H1 (cell line): Measurements from ENCODE around the gene ZDHHC19. TPM values are rescaled to one million over a fixed set of nuclear protein-coding genes. Genes with fewer than 3 reads are reported as not detected.

ENCODE experiments used
- CTCF ChIA-PET: fragments of 300-600 bp; sonication (Branson Sonifier 250); formaldehyde crosslinking; loops from one replicate; lab custom pipeline; 2021; ENCODE audit not compliant: partially characterized antibody; lab: Charles Lee
- POLR2A ChIA-PET: fragments of 300-600 bp; sonication (Branson Sonifier 250); formaldehyde crosslinking; loops from one replicate; lab custom pipeline; 2021; ENCODE audit warnings: inconsistent platforms; ENCODE audit not compliant: partially characterized antibody; lab: Charles Lee
- DNase-seq, 2 experiments: peaks; one replicate each; pipeline versions ENCODE4 v3.0.0 to v3.0.0-alpha.2; 2010 to 2022; ENCODE audit warnings: low spot score in 2 of 2, low read depth in 1 of 2, mixed read lengths in 1 of 2
- FAIRE-seq: peaks from 2 replicates; lab custom pipeline; 2011; peaks lifted over from hg19 to GRCh38; lab: Jason Lieb, UNC
- H2AFZ ChIP-seq: 2 replicates; pipeline ENCODE4 v1.8.1; 2012; ENCODE audit warnings: low read length, inconsistent platforms
- H2AK5ac ChIP-seq: 2 replicates; pipeline ENCODE4 v1.6.1; 2013; ENCODE audit warnings: low read depth, low read length
- H2BK120ac ChIP-seq: replicated peaks from 2 replicates; pipeline ENCODE3; 2013; ENCODE audit warnings: low read depth, low read length, inconsistent platforms
- H2BK12ac ChIP-seq: 2 replicates; pipeline ENCODE4 v1.6.1; 2013; ENCODE audit warnings: low read depth, low read length
- H2BK15ac ChIP-seq: 2 replicates; pipeline ENCODE4 v1.6.1; 2013; ENCODE audit warnings: low read length
- H2BK20ac ChIP-seq: 2 replicates; pipeline ENCODE4 v1.6.1; 2013; ENCODE audit warnings: low read length
- H2BK5ac ChIP-seq: 2 replicates; pipeline ENCODE4 v1.6.1; 2013; ENCODE audit warnings: low read depth, low read length
- H3K14ac ChIP-seq: 2 replicates; pipeline ENCODE4 v1.6.1; 2013; ENCODE audit warnings: inconsistent platforms; ENCODE audit not compliant: insufficient read length
- H3K18ac ChIP-seq: 2 replicates; pipeline ENCODE4 v1.6.1; 2013; ENCODE audit warnings: low read length; ENCODE audit errors: extremely low read depth
- H3K23ac ChIP-seq: 2 replicates; pipeline ENCODE4 v1.6.1; 2013; ENCODE audit warnings: inconsistent platforms; ENCODE audit not compliant: insufficient read length
- H3K23me2 ChIP-seq: 2 replicates; pipeline ENCODE4 v1.6.1; 2013; ENCODE audit warnings: low read depth, low read length
- H3K27ac ChIP-seq: 2 replicates; pipeline ENCODE4 v1.6.1; 2011; ENCODE audit warnings: low read depth, low read length, inconsistent platforms
- H3K27me3 ChIP-seq, 4 experiments: replicated peaks in 1 of 4; 1 replicate in 1 of 4; 2 replicates in 3 of 4; pipeline versions ENCODE4 v1.6.1 to v1.8.1; 2011 to 2013; ENCODE audit warnings: low read length in 3 of 4, mild to moderate bottlenecking in 3 of 4, inconsistent platforms in 2 of 4, mixed read lengths in 2 of 4, moderate library complexity in 1 of 4; ENCODE audit not compliant: control insufficient read depth in 3 of 4, insufficient read depth in 3 of 4; ENCODE audit errors: extremely low read depth in 1 of 4
- H3K36me3 ChIP-seq, 4 experiments: 2 replicates each; pipeline versions ENCODE4 v1.6.1 to v1.8.1; 2011 to 2013; ENCODE audit warnings: mild to moderate bottlenecking in 4 of 4, low read length in 3 of 4, moderate library complexity in 2 of 4, control low read depth in 1 of 4, inconsistent platforms in 1 of 4; ENCODE audit not compliant: insufficient read depth in 4 of 4, control insufficient read depth in 2 of 4
- H3K4ac ChIP-seq: replicated peaks from 2 replicates; pipeline ENCODE3; 2013; ENCODE audit warnings: low read length, low read depth, mixed read lengths, inconsistent platforms; ENCODE audit not compliant: insufficient read length
- H3K4me1 ChIP-seq, 4 experiments: replicated peaks in 1 of 4; 1 replicate in 1 of 4; 2 replicates in 3 of 4; pipeline versions ENCODE4 v1.6.1 to v1.8.1; 2011 to 2013; ENCODE audit warnings: low read length in 3 of 4, inconsistent platforms in 2 of 4, mixed read lengths in 1 of 4; ENCODE audit not compliant: insufficient read depth in 4 of 4, control insufficient read depth in 3 of 4
- H3K4me2 ChIP-seq, 2 experiments: 2 replicates each; pipeline versions ENCODE4 v1.6.1 to v1.8.1; 2011 to 2013; ENCODE audit warnings: low read depth in 2 of 2, low read length in 2 of 2, control low read depth in 1 of 2, inconsistent platforms in 1 of 2, mild to moderate bottlenecking in 1 of 2; ENCODE audit not compliant: insufficient read depth in 1 of 2
- H3K4me3 ChIP-seq, 4 experiments: fragments of 200-600, 300-600 bp in 1 of 4; sonication (generic), shearing (Covaris generic), sonication (Bioruptor Twin) in 1 of 4; 2 replicates each; pipeline versions ENCODE4 v1.5.1 to v1.8.1; 2011 to 2016; ENCODE audit warnings: low read length in 4 of 4, low read depth in 3 of 4, control low read depth in 2 of 4, inconsistent platforms in 2 of 4, mild to moderate bottlenecking in 2 of 4, mixed read lengths in 1 of 4, moderate library complexity in 1 of 4; ENCODE audit not compliant: insufficient read depth in 2 of 4; ENCODE audit errors: extremely low read depth in 1 of 4
- H3K56ac ChIP-seq: replicated peaks from 2 replicates; pipeline ENCODE3; 2013; ENCODE audit warnings: low read depth, mild to moderate bottlenecking, mixed read lengths, low read length, inconsistent platforms; ENCODE audit not compliant: insufficient read length
- H3K79me1 ChIP-seq: 2 replicates; pipeline ENCODE4 v1.6.1; 2013; ENCODE audit warnings: low read depth, low read length, control low read depth
- H3K79me2 ChIP-seq, 2 experiments: 2 replicates each; pipeline versions ENCODE4 v1.6.1 to v1.8.1; 2012 to 2013; ENCODE audit warnings: low read length in 2 of 2, mild to moderate bottlenecking in 2 of 2, inconsistent platforms in 1 of 2; ENCODE audit not compliant: insufficient read depth in 2 of 2, control insufficient read depth in 1 of 2
- H3K9ac ChIP-seq, 4 experiments: replicated peaks in 1 of 4; 1 replicate in 1 of 4; 2 replicates in 3 of 4; pipeline versions ENCODE4 v1.6.1 to v1.8.1; 2011 to 2013; ENCODE audit warnings: low read depth in 3 of 4, low read length in 3 of 4, control low read depth in 2 of 4, mild to moderate bottlenecking in 2 of 4, moderate library complexity in 2 of 4, inconsistent platforms in 1 of 4; ENCODE audit errors: extremely low read depth in 1 of 4
- H3K9me3 ChIP-seq, 2 experiments: 2 replicates each; pipeline versions ENCODE4 v1.6.1 to v1.8.1; 2012 to 2013; ENCODE audit warnings: mild to moderate bottlenecking in 2 of 2, moderate library complexity in 2 of 2, control low read depth in 1 of 2, inconsistent platforms in 1 of 2, low read depth in 1 of 2, low read length in 1 of 2, mixed read lengths in 1 of 2; ENCODE audit not compliant: insufficient read depth in 2 of 2
- H4K20me1 ChIP-seq, 2 experiments: replicated peaks in 1 of 2; 2 replicates each; pipeline versions ENCODE3 to v1.8.1; 2011 to 2013; ENCODE audit warnings: inconsistent platforms in 2 of 2, low read length in 2 of 2, mild to moderate bottlenecking in 1 of 2; ENCODE audit not compliant: insufficient read depth in 2 of 2, control insufficient read depth in 1 of 2
- H4K5ac ChIP-seq: 2 replicates; pipeline ENCODE4 v1.6.1; 2013; ENCODE audit warnings: low read length, low read depth, mixed read lengths, inconsistent platforms; ENCODE audit not compliant: insufficient read length
- H4K8ac ChIP-seq: 2 replicates; pipeline ENCODE4 v1.8.0; 2013; ENCODE audit warnings: mild to moderate bottlenecking, moderate library complexity, low read length, inconsistent platforms; ENCODE audit not compliant: insufficient read depth; ENCODE audit errors: extremely low read depth
- H4K91ac ChIP-seq: replicated peaks from 2 replicates; pipeline ENCODE3; 2013; ENCODE audit warnings: low read length, mixed read lengths, inconsistent platforms; ENCODE audit not compliant: insufficient read length
- BCL11A ChIP-seq, 2 experiments: IDR thresholded peaks; one replicate each; pipeline ENCODE4 v1.6.1; 2011; ENCODE audit warnings: low read depth in 2 of 2, low read length in 2 of 2, mild to moderate bottlenecking in 2 of 2
- EZH2 ChIP-seq: fragments of 200-600 bp; sonication (generic); IDR thresholded peaks from 2 replicates; pipeline ENCODE4 v1.7.1; 2012; ENCODE audit warnings: low read depth, mild to moderate bottlenecking, moderate library complexity, low read length, inconsistent platforms; ENCODE audit not compliant: severe bottlenecking
- FOSL1 ChIP-seq: IDR thresholded peaks from 2 replicates; pipeline ENCODE4 v1.6.1; 2011; ENCODE audit warnings: mild to moderate bottlenecking, low read depth, low read length, moderate library complexity; ENCODE audit not compliant: insufficient read depth
- GTF2F1 ChIP-seq: IDR thresholded peaks from 2 replicates; pipeline ENCODE4 v1.6.1; 2012; ENCODE audit warnings: low read depth, low read length, improper control_type of control experiment, borderline replicate concordance
- JUND ChIP-seq: IDR thresholded peaks from 2 replicates; pipeline ENCODE4 v1.6.1; 2011; ENCODE audit warnings: mild to moderate bottlenecking, improper control_type of control experiment, low read length
- KDM4A ChIP-seq: IDR thresholded peaks from one replicate; pipeline ENCODE4 v1.7.1; 2012; ENCODE audit warnings: low read depth, mild to moderate bottlenecking, moderate library complexity, low read length, inconsistent platforms; ENCODE audit not compliant: severe bottlenecking
- POLR2AphosphoS5 ChIP-seq: IDR thresholded peaks from 2 replicates; pipeline ENCODE4 v1.6.1; 2011; ENCODE audit warnings: low read depth, low read length
- RFX5 ChIP-seq: IDR thresholded peaks from 2 replicates; pipeline ENCODE4 v1.6.1; 2011; ENCODE audit warnings: low read depth, low read length, improper control_type of control experiment, borderline replicate concordance
- RNF2 ChIP-seq: fragments of 200-900, 300-1000 bp; sonication (generic); IDR thresholded peaks from 2 replicates; pipeline ENCODE4 v1.7.1; 2016; ENCODE audit warnings: borderline replicate concordance, low read depth, mild to moderate bottlenecking, antibody characterized with exemption, low read length; ENCODE audit not compliant: poor library complexity, severe bottlenecking; ENCODE audit errors: missing control alignments
- SIX5 ChIP-seq: IDR thresholded peaks from 2 replicates; pipeline ENCODE4 v1.6.1; 2011; ENCODE audit warnings: mild to moderate bottlenecking, low read depth, low read length
- SP2 ChIP-seq: IDR thresholded peaks from 2 replicates; pipeline ENCODE4 v1.6.1; 2012; ENCODE audit warnings: mild to moderate bottlenecking, low read length, inconsistent platforms
- TCF12 ChIP-seq: IDR thresholded peaks from 2 replicates; pipeline ENCODE4 v1.6.1; 2011; ENCODE audit warnings: low read depth, mild to moderate bottlenecking, low read length
- USF2 ChIP-seq: IDR thresholded peaks from 2 replicates; pipeline ENCODE4 v1.6.1; 2011; ENCODE audit warnings: low read length, improper control_type of control experiment
- WGBS, 2 experiments: shearing (Covaris generic) in 1 of 2; methylation state at CpG; one replicate each; pipeline versions ENCODE4 v1.1.6 to v1.1.7; 2013 to 2015; ENCODE audit warnings: low lambda C conversion rate in 2 of 2, mixed read lengths in 2 of 2, inconsistent platforms in 1 of 2, low coverage in 1 of 2, missing lambda C conversion rate in 1 of 2; ENCODE audit not compliant: insufficient replicate concordance in 2 of 2, insufficient coverage in 1 of 2, insufficient read length in 1 of 2; ENCODE audit errors: extremely low coverage in 1 of 2, missing lambda C conversion rate in 1 of 2; 5-methylcytosine and 5-hydroxymethylcytosine counted together
- polyA plus RNA-seq, 7 experiments: library from polyadenylated mRNA; depleted of rRNA in 3 of 7; stranded (reverse) in 5 of 7; unstranded in 2 of 7; fragments of >200 nt in 5 of 7; fragments of 200-250 nt in 2 of 7; gene quantifications; 1 replicate in 5 of 7; 2 replicates in 1 of 7; 4 replicates in 1 of 7; pipeline versions ENCODE4 v1.2.1 to v1.2.3, GENCODE V29; 2011 to 2013; ENCODE audit warnings: missing spikeins in 2 of 7, mixed read lengths in 2 of 7
- total RNA-seq: library from RNA; stranded (reverse); fragmentation: NEBNext Ultra II Directional; extraction: Animal tissue kit (Norgen Biotek cat#: 25700); gene quantifications from 2 replicates; pipeline ENCODE4 v1.2.1, GENCODE V29; 2021

ZDHHC19 gene
- total and polyA plus RNA-seq, 2 of the 8 experiments (the other 6 are each of a cell fraction or from before 2014, with no cell fraction given) = 2.5 to 4.1 TPM

- Histone ChIP-seq H2AFZ (no peak overlapping the region), H3K4me1 (peaks cover 0 to 6% (median 0%) of the 10 kb centered on the region in 4 experiments; a peak in 1 of 7 replicates), H2BK20ac (no peak overlapping the region), H2AK5ac (0 out of 2 replicates have a peak overlapping the region, but pooled peaks have one; percentile 86), H3K14ac (no peak overlapping the region), H3K79me1 (no peaks in the 10 kb centered on the region), H2BK15ac (no peak overlapping the region), H3K56ac (no peak overlapping the region), H2BK120ac (no peak overlapping the region), H4K91ac (no peak overlapping the region), H3K23ac (no peak overlapping the region), H4K20me1 (no peaks in the 10 kb centered on the region), H3K4ac (peak overlapping the region; percentile 54), H3K4me3 (no peak overlapping the region), H2BK5ac (no peak overlapping the region), H3K36me3 (no peaks in the 10 kb centered on the region), H4K5ac (no peak overlapping the region), H3K27ac (no peak overlapping the region), H3K27me3 (no peaks in the 10 kb centered on the region), H3K9me3 (no peaks in the 10 kb centered on the region), H3K18ac (no peak overlapping the region), H3K4me2 (no peak overlapping the region), H3K23me2 (no peaks in the 10 kb centered on the region), H2BK12ac (peak overlapping the region; percentile 68; the same call in 1 of the 2 replicates), H4K8ac (no peak overlapping the region), H3K9ac (no peak overlapping the region), H3K79me2 (no peaks in the 10 kb centered on the region)
- POLR2A ChIA-PET = interaction anchor here (1.0 to 1.4 kb wide), 3 partner anchors 9 to 146 kb away, joined by 3 read pairs; partner anchors contain the start of gene SLC51A
- no peak for DNase-seq
- WGBS, 2 experiments = 90% methylated on average over 10 of the region's 10 CpGs; no CpG with 5 or more reads in 1 of the 2 experiments
- CTCF ChIA-PET = interaction anchor here (0.7 to 1.5 kb wide), 2 partner anchors 10 to 271 kb away, joined by 3 read pairs; no protein-coding TSS in a partner anchor
- FAIRE-seq = no peak
- TF ChIP-seq RNF2 (no peak), RFX5 (no peak), FOSL1 (no peak), USF2 (no peak), SP2 (no peak), KDM4A (no peak), JUND (no peak), POLR2AphosphoS5 (no peak), TCF12 (no peak), SIX5 (no peak), GTF2F1 (no peak), EZH2 (no peak), BCL11A (IDR thresholded peaks at IDR 0.05; ENCODE audit: low read depth in 2 of 2, low read length in 2 of 2) (no peak)
Observed at GRCh38 chr3:196225086-196225485, 13.9 kb upstream of the ZDHHC19 start.
